Endodermal cell (in vitro differentiated cells): Measurements from ENCODE around the gene CLDN19. TPM values are rescaled to one million over a fixed set of nuclear protein-coding genes. Genes with fewer than 3 reads are reported as not detected.

Experiments used
- DNase-seq: peaks from one replicate; pipeline ENCODE4 v3.0.0-alpha.2; 2017
- H3K27ac ChIP-seq: 2 replicates; pipeline ENCODE4 v1.5.1; 2013; ENCODE audit warnings: mild to moderate bottlenecking, low read depth, low read length, moderate library complexity
- H3K27me3 ChIP-seq: 2 replicates; pipeline ENCODE4 v1.6.1; 2013; ENCODE audit warnings: mild to moderate bottlenecking, low read length, moderate library complexity; ENCODE audit not compliant: insufficient read depth, control insufficient read depth, poor library complexity, severe bottlenecking
- H3K36me3 ChIP-seq: 2 replicates; pipeline ENCODE4 v1.7.0; 2013; ENCODE audit warnings: mild to moderate bottlenecking, low read length, moderate library complexity; ENCODE audit not compliant: control insufficient read depth, insufficient read depth
- H3K4me1 ChIP-seq: one replicate; pipeline ENCODE4 v1.7.0; 2013; ENCODE audit warnings: low read length; ENCODE audit not compliant: control insufficient read depth, insufficient read depth
- H3K4me3 ChIP-seq: 2 replicates; pipeline ENCODE4 v1.5.1; 2013; ENCODE audit warnings: mild to moderate bottlenecking, low read length, moderate library complexity
- H3K9ac ChIP-seq: 2 replicates; pipeline ENCODE4 v1.6.1; 2013; ENCODE audit warnings: mild to moderate bottlenecking, low read length, moderate library complexity; ENCODE audit not compliant: poor library complexity, severe bottlenecking; ENCODE audit errors: extremely low read depth
- H3K9me3 ChIP-seq: 2 replicates; pipeline ENCODE4 v1.6.1; 2013; ENCODE audit warnings: mild to moderate bottlenecking, low read length, moderate library complexity; ENCODE audit not compliant: control insufficient read depth
- H3K27ac Mint-ChIP-seq: 2 replicates; pipeline ENCODE4 v1.8.0; 2020; ENCODE audit warnings: mixed read lengths
- H3K27me3 Mint-ChIP-seq: 2 replicates; pipeline ENCODE4 v1.8.0; 2021; ENCODE audit warnings: mild to moderate bottlenecking, mixed read lengths; ENCODE audit not compliant: insufficient read depth
- H3K36me3 Mint-ChIP-seq: 2 replicates; pipeline ENCODE4 v1.8.0; 2020; ENCODE audit warnings: low read depth, mixed read lengths
- H3K4me1 Mint-ChIP-seq: 2 replicates; pipeline ENCODE4 v1.8.0; 2020; ENCODE audit warnings: mixed read lengths
- H3K4me3 Mint-ChIP-seq: 2 replicates; pipeline ENCODE4 v1.8.0; 2020; ENCODE audit warnings: mild to moderate bottlenecking, moderate library complexity, mixed read lengths
- H3K9me3 Mint-ChIP-seq: 2 replicates; pipeline ENCODE4 v1.8.0; 2020; ENCODE audit warnings: mild to moderate bottlenecking, mixed read lengths
- CTCF ChIP-seq: fragments of 200-600 bp; sonication (generic); conservative IDR thresholded peaks from 2 replicates; pipeline ENCODE4 v1.5.0; 2021; ENCODE audit warnings: antibody characterized with exemption, mild to moderate bottlenecking
- whole genome bisulfite sequencing, 2 experiments: methylation state at CpG; one replicate each; pipeline versions ENCODE4 v1.1.5 to v1.1.7; 2013; ENCODE audit warnings: missing lambda C conversion rate in 2 of 2, mixed read lengths in 1 of 2; ENCODE audit not compliant: insufficient coverage in 1 of 2, insufficient read length in 1 of 2; 5-methylcytosine and 5-hydroxymethylcytosine counted together
- total RNA-seq, 2 donors: library from RNA; stranded (reverse); fragmentation: NEBNext Ultra II Directional in 1 of 2; extraction: Animal tissue kit (Norgen Biotek cat#: 25700) in 1 of 2; gene quantifications; 2 replicates in 1 of 2; 3 replicates in 1 of 2; pipeline ENCODE4 v1.2.1, GENCODE V29; 2021

The CLDN19 gene
- total RNA-seq, 2 donors from 2014 or later, result 31.6 to 32.6 TPM

DNA sequence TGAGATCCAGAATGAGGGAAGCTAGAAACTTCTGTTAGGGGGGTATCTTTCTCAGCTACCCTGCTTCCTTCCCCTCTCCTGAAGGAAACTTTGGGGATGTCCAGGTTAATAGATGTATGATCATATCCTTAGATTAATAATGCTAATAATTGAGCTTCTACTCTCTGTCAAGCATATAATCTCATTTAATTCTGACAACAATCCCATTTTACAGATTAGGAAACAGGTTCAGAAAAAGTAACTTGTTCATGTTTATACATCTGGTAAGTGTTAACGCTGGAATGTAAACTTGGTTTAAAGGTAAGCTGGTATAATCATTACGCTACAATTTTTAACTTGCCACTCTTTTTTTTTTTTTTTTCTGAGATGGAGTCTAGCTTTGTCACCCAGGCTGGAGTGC is 43.1 kb upstream of the CLDN19 start:
- WGBS, 2 experiments, result 100% methylated on average over 2 of the region's 2 CpGs; no CpG with 5 or more reads in 1 of the 2 experiments
- H3K9ac ChIP-seq, result no peak overlapping the region
- H3K27ac Mint-ChIP-seq, result no peak overlapping the region
- no peak for DNase-seq
- no peaks in the 10 kb centered on the region for H3K4me1 ChIP-seq
- H3K9me3 ChIP-seq, result no peaks in the 10 kb centered on the region
- H3K36me3 ChIP-seq, result peaks cover 37% of the 10 kb centered on the region
- H3K36me3 Mint-ChIP-seq, result peaks cover 47% of the 10 kb centered on the region
- no peak overlapping the region for H3K4me3 Mint-ChIP-seq
- H3K4me3 ChIP-seq, result no peak overlapping the region
- H3K27ac ChIP-seq, result no peak overlapping the region
- H3K4me1 Mint-ChIP-seq, result peaks cover 4% of the 10 kb centered on the region
- H3K27me3 Mint-ChIP-seq, result peaks cover 16% of the 10 kb centered on the region
- H3K9me3 Mint-ChIP-seq, result no peaks in the 10 kb centered on the region
- TF ChIP-seq CTCF, result no peak
- H3K27me3 ChIP-seq, result no peaks in the 10 kb centered on the region

DNA sequence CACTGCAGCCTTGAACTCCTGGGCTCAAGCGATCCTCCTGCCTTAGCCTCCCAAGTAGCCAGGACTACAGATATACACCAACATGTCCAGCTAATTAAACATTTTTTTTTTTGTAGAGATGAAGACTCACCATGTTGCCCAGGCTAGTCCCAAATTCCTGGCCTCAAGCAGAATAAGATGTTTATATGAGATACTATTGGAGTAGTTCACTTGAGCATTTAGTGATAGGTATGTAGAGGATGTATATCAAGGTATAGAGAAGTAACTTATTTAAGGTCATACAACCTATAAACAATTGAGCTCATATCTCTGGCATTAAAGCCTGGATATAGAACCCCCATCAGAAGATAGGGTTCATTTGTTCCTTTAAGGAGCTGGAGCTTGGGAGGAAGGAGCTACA is 40.1 kb upstream of the CLDN19 start:
- no peak overlapping the region for H3K4me3 ChIP-seq
- no peak for TF ChIP-seq CTCF
- Mint-ChIP-seq H3K27me3 (peaks cover under 1% of the 10 kb centered on the region), H3K9me3 (no peaks in the 10 kb centered on the region), H3K27ac (no peak overlapping the region), H3K4me1 (no peaks in the 10 kb centered on the region), H3K4me3 (no peak overlapping the region), H3K36me3 (peaks cover 66% of the 10 kb centered on the region)
- no peaks in the 10 kb centered on the region for H3K9me3 ChIP-seq
- H3K36me3 ChIP-seq, result peaks cover 63% of the 10 kb centered on the region
- H3K27ac ChIP-seq, result no peak overlapping the region
- H3K27me3 ChIP-seq, result no peaks in the 10 kb centered on the region
- 88 to 100% methylated on average over 1 of the region's 1 CpG for WGBS, 2 experiments
- no peaks in the 10 kb centered on the region for H3K4me1 ChIP-seq
- DNase-seq, result no peak
- H3K9ac ChIP-seq, result no peak overlapping the region

DNA sequence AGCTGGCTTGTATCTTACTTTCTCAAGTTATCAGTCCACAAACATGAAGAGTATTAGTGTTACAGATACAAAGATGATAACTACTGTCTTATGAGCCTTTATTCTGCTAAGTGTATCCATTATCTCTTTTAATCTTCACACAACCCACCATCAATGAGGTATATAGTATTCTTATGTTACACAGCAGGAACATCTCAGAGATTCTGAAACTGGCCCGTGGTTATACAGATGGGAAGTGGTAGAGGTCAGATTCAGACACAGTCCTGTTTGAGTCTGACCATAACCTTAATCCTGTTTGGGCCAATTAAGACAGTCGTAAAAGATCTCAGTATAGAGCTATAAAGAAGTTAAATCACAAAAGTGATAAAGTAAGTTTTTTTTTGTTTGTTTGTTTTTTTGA is 39.7 kb upstream of the CLDN19 start:
- no peak for DNase-seq
- WGBS, 2 experiments, result 88 to 100% methylated on average over 2 of the region's 2 CpGs
- Mint-ChIP-seq H3K4me1 (no peaks in the 10 kb centered on the region), H3K27ac (no peak overlapping the region), H3K4me3 (no peak overlapping the region), H3K27me3 (no peaks in the 10 kb centered on the region), H3K9me3 (no peaks in the 10 kb centered on the region), H3K36me3 (peaks cover 70% of the 10 kb centered on the region)
- Histone ChIP-seq H3K27me3 (no peaks in the 10 kb centered on the region), H3K4me1 (no peaks in the 10 kb centered on the region), H3K9me3 (no peaks in the 10 kb centered on the region), H3K4me3 (no peak overlapping the region), H3K9ac (no peak overlapping the region), H3K36me3 (peaks cover 67% of the 10 kb centered on the region), H3K27ac (no peak overlapping the region)
- TF ChIP-seq CTCF, result no peak
